HCT116 (cell line): ENCODE results near the gene OTUD3. TPM values are rescaled to one million over a fixed set of nuclear protein-coding genes. Genes with fewer than 3 reads are reported as not detected.

Experiments
- ATAC-seq: fragments of 200-7000 bp; cut with Tn5 transposase; 2 replicates; pipeline ENCODE4 v1.9.1; 2020; ENCODE audit warnings: mild to moderate bottlenecking, moderate library complexity
- BruUV-seq: library from RNA; stranded (reverse); fragments of 400-500 nt; replicated peaks from 2 replicates; lab custom pipeline; 2021; lab: Mats Ljungman, UMichigan
- CTCF ChIA-PET: fragments of 300-600 bp; sonication (Branson Sonifier 250); formaldehyde crosslinking; loops from one replicate; lab custom pipeline; 2021; ENCODE audit warnings: antibody characterized with exemption; lab: Charles Lee
- POLR2A ChIA-PET: fragments of 300-600, 350-600 bp; sonication (Branson Sonifier 250); formaldehyde crosslinking; loops from one replicate; lab custom pipeline; 2021; ENCODE audit warnings: antibody characterized with exemption; lab: Charles Lee
- RAD21 ChIA-PET, 2 experiments: fragments of 300-600 bp; sonication (Branson Sonifier 250); formaldehyde crosslinking; loops; one replicate each; lab custom pipeline; 2023; ENCODE audit warnings: low total read pairs in 2 of 2; ENCODE audit not compliant: uncharacterized antibody in 2 of 2, unreplicated experiment in 2 of 2, low non-redundant PET in 1 of 2; lab: Charles Lee
- DNase-seq: peaks from one replicate; pipeline ENCODE4 v3.0.0-alpha.2; 2010; ENCODE audit warnings: low read depth, low spot score
- H2AFZ ChIP-seq: fragments of 200-600 bp; shearing (Covaris generic), sonication (generic); 2 replicates; pipeline ENCODE4 v1.6.1; 2017; ENCODE audit warnings: low read depth, mixed run types, mixed read lengths, antibody characterized with exemption, low read length; ENCODE audit not compliant: poor library complexity, severe bottlenecking
- H3K27ac ChIP-seq: 2 replicates; pipeline ENCODE4 v1.5.1; 2012; ENCODE audit warnings: low read depth, low read length
- H3K27me3 ChIP-seq: fragments of 200-600 bp; sonication (generic); 2 replicates; pipeline ENCODE4 v1.6.1; 2016; ENCODE audit warnings: mixed run types, low read length, mixed read lengths; ENCODE audit not compliant: insufficient read depth
- H3K36me3 ChIP-seq, 2 experiments: fragments of 200-500 bp in 1 of 2; fragments of 200-600 bp in 1 of 2; sonication (Bioruptor generic) in 1 of 2; sonication (generic) in 1 of 2; 2 replicates each; pipeline versions ENCODE4 v1.5.1 to v1.6.1; 2014 to 2016; ENCODE audit warnings: low read length in 2 of 2, inconsistent platforms in 1 of 2, mixed read lengths in 1 of 2, mixed run types in 1 of 2; ENCODE audit not compliant: insufficient read depth in 2 of 2, control insufficient read depth in 1 of 2
- H3K4me1 ChIP-seq, 2 experiments: fragments of 200-600 bp in 1 of 2; sonication (generic) in 1 of 2; 2 replicates each; pipeline versions ENCODE4 v1.5.1 to v1.6.1; 2012 to 2017; ENCODE audit warnings: low read length in 2 of 2, inconsistent platforms in 1 of 2, mild to moderate bottlenecking in 1 of 2, mixed read lengths in 1 of 2, mixed run types in 1 of 2, moderate library complexity in 1 of 2; ENCODE audit not compliant: insufficient read depth in 2 of 2, control insufficient read depth in 1 of 2
- H3K4me2 ChIP-seq: fragments of 200-600 bp; sonication (generic); 2 replicates; pipeline ENCODE4 v1.6.1; 2017; ENCODE audit warnings: mixed run types, low read length, mixed read lengths
- H3K4me3 ChIP-seq, 2 experiments: fragments of 200-600 bp in 1 of 2; sonication (generic) in 1 of 2; replicated peaks in 1 of 2; 2 replicates each; pipeline ENCODE4 v1.5.1; 2011 to 2016; ENCODE audit warnings: low read length in 2 of 2, control low read depth in 1 of 2, low read depth in 1 of 2, mild to moderate bottlenecking in 1 of 2, mixed read lengths in 1 of 2, mixed run types in 1 of 2
- H3K79me2 ChIP-seq: fragments of 200-600 bp; sonication (generic); 2 replicates; pipeline ENCODE4 v1.6.1; 2017; ENCODE audit warnings: mild to moderate bottlenecking, mixed run types, low read length, moderate library complexity, mixed read lengths; ENCODE audit not compliant: insufficient read depth
- H3K9ac ChIP-seq: fragments of 200-600 bp; sonication (generic); 2 replicates; pipeline ENCODE4 v1.6.1; 2016; ENCODE audit warnings: low read length, mixed read lengths
- H3K9me2 ChIP-seq: fragments of 200-600 bp; sonication (generic), shearing (Covaris generic); 2 replicates; pipeline ENCODE4 v1.6.1; 2017; ENCODE audit warnings: mixed run types, mild to moderate bottlenecking, moderate library complexity; ENCODE audit not compliant: insufficient read depth
- H3K9me3 ChIP-seq, 2 experiments: fragments of 200-500 bp in 1 of 2; fragments of 200-600 bp in 1 of 2; sonication (Bioruptor generic) in 1 of 2; sonication (generic) in 1 of 2; 2 replicates each; pipeline ENCODE4 v1.6.1; 2014 to 2017; ENCODE audit warnings: low read length in 2 of 2, mixed read lengths in 2 of 2, inconsistent platforms in 1 of 2, low read depth in 1 of 2, mild to moderate bottlenecking in 1 of 2, mixed run types in 1 of 2, moderate library complexity in 1 of 2; ENCODE audit not compliant: control insufficient read depth in 1 of 2, insufficient read depth in 1 of 2
- H4K20me1 ChIP-seq: fragments of 200-600 bp; sonication (generic), shearing (Covaris generic); 2 replicates; pipeline ENCODE4 v1.6.1; 2017; ENCODE audit warnings: mixed run types, mild to moderate bottlenecking, moderate library complexity; ENCODE audit not compliant: insufficient read depth
- CBX3 ChIP-seq: IDR thresholded peaks from 2 replicates; pipeline ENCODE4 v1.6.1; 2012; ENCODE audit warnings: low read depth
- CEBPB ChIP-seq: IDR thresholded peaks from 2 replicates; pipeline ENCODE4 v1.6.1; 2012; ENCODE audit warnings: low read depth
- EZH2phosphoT487 ChIP-seq: fragments of 200-600 bp; IDR thresholded peaks from 2 replicates; pipeline ENCODE4 v1.6.1; 2018; ENCODE audit warnings: antibody characterized with exemption, borderline replicate concordance
- FOSL1 ChIP-seq: IDR thresholded peaks from 2 replicates; pipeline ENCODE4 v1.6.1; 2012; ENCODE audit warnings: low read depth
- JUND ChIP-seq: IDR thresholded peaks from 2 replicates; pipeline ENCODE4 v1.6.1; 2012
- POLR2AphosphoS5 ChIP-seq: IDR thresholded peaks from 2 replicates; pipeline ENCODE4 v1.6.1; 2011; ENCODE audit warnings: mild to moderate bottlenecking, low read depth, low read length, moderate library complexity
- SIN3A ChIP-seq: IDR thresholded peaks from 2 replicates; pipeline ENCODE4 v1.6.1; 2012; ENCODE audit warnings: low read depth
- SP1 ChIP-seq: IDR thresholded peaks from 2 replicates; pipeline ENCODE4 v1.6.1; 2012; ENCODE audit warnings: low read depth
- SRF ChIP-seq: IDR thresholded peaks from 2 replicates; pipeline ENCODE4 v1.6.1; 2012; ENCODE audit warnings: low read depth
- TCF7L2 ChIP-seq: IDR thresholded peaks from 2 replicates; pipeline ENCODE4 v1.7.0; 2011; ENCODE audit warnings: borderline replicate concordance, inconsistent platforms; ENCODE audit not compliant: insufficient read depth, insufficient read length; ENCODE audit errors: extremely low read depth
- intact Hi-C: fragments of 100-400 bp; cut with micrococcal nuclease; formaldehyde crosslinking; loops from 2 replicates; pipeline ENCODE4 v1.10.0; 2022
- total RNA-seq: library from RNA; stranded (reverse); gene quantifications from one replicate; pipeline ENCODE4 v1.2.1, GENCODE V29; 2021; ENCODE audit not compliant: unreplicated experiment

OTUD3 gene
- total RNA-seq, 1 experiment from 2014 or later = 15.0 TPM

GRCh38 chr1:19921310-19921709 is 39.1 kb downstream of the OTUD3 start:
- no peaks in the 10 kb centered on the region for H3K27me3 ChIP-seq
- no peak overlapping the region for H2AFZ ChIP-seq
- POLR2A ChIA-PET = no interaction called here
- H4K20me1 ChIP-seq = no peaks in the 10 kb centered on the region
- H3K9ac ChIP-seq = no peak overlapping the region
- CTCF ChIA-PET = interaction anchor here (0.8 to 1.8 kb wide), 3 partner anchors 39 to 230 kb away, joined by 4 to 7 read pairs (median 5); partner anchors contain the start of gene OTUD3
- DNase-seq (no peak), ATAC-seq (no peak)
- H3K79me2 ChIP-seq = no peaks in the 10 kb centered on the region
- no peak overlapping the region for H3K4me2 ChIP-seq
- no peaks in the 10 kb centered on the region for H3K9me3 ChIP-seq
- H3K9me2 ChIP-seq = no peaks in the 10 kb centered on the region
- TF ChIP-seq TCF7L2 = no peak
- TF ChIP-seq JUND = no peak
- TF ChIP-seq CEBPB = no peak
- no peak for TF ChIP-seq FOSL1
- no peak for TF ChIP-seq EZH2phosphoT487
- TF ChIP-seq POLR2AphosphoS5 = no peak
- peaks cover 19 to 46% of the 10 kb centered on the region in 2 experiments for H3K4me1 ChIP-seq
- no peak overlapping the region for H3K27ac ChIP-seq
- intact Hi-C loops = no loop called here
- no peak overlapping the region for H3K4me3 ChIP-seq
- RAD21 ChIA-PET = no interaction called here
- no TSS peak for BruUV-seq
- no peaks in the 10 kb centered on the region for H3K36me3 ChIP-seq

GRCh38 chr1:19922015-19922688 is 40.0 kb downstream of the OTUD3 start:
- peaks cover 27 to 54% of the 10 kb centered on the region in 2 experiments for H3K4me1 ChIP-seq
- intact Hi-C loops = no loop called here
- ChIA-PET POLR2A (interaction anchor here (0.8 kb wide), 1 partner anchor 230 kb away, joined by 3 read pairs; no protein-coding TSS in a partner anchor), RAD21 (no interaction called here), CTCF (interaction anchor here (0.8 to 1.8 kb wide), 3 partner anchors 40 to 230 kb away, joined by 3 to 7 read pairs (median 4); partner anchors contain the start of gene OTUD3)
- DNase-seq = no peak
- no peak for ATAC-seq
- no peaks in the 10 kb centered on the region for H3K36me3 ChIP-seq
- H3K4me3 ChIP-seq = no peak overlapping the region
- TF ChIP-seq SP1 (no peak), CBX3 (no peak), SRF (no peak), SIN3A (no peak)
- no peaks in the 10 kb centered on the region for H3K9me2 ChIP-seq
- no peaks in the 10 kb centered on the region for H3K27me3 ChIP-seq
- no peaks in the 10 kb centered on the region for H4K20me1 ChIP-seq
- no peaks in the 10 kb centered on the region for H3K9me3 ChIP-seq
- no peak overlapping the region for H3K4me2 ChIP-seq
- H3K27ac ChIP-seq = no peak overlapping the region
- H3K9ac ChIP-seq = no peak overlapping the region
- no peaks in the 10 kb centered on the region for H3K79me2 ChIP-seq
- H2AFZ ChIP-seq = no peak overlapping the region
- BruUV-seq = no TSS peak
